ENCODE data around the gene GLT8D2.
"Not testable (repeated sequence)": the region's sequence is repeated elsewhere in the genome, so short reads cannot be mapped to it uniquely, and the experiment has no call there.

The GLT8D2 gene

DNA sequence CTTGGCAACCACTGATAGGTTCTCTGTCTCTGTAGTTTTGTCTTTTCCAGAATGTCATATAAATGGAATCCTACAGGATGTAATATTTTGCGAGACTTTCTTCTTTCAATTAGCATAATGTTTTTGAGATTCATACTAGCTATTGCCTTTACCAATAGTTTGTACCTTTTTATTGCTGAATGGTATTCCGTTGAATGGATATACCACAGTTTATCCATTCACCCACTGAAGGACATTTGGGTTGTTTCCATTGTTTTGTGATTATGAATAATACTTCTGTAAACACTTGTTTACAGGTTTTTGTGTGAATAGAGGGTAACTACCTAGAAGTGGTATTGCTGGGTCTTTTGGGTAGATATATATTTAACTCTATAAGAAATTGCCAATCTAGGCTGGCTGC is 26.3 kb downstream of the GLT8D2 start:
- no peak overlapping the region for H3K4me2 ChIP-seq (ENCODE audit: low read depth, low read length, poor library complexity, severe bottlenecking)
- no peak overlapping the region for H3K9ac ChIP-seq (ENCODE audit: low read length)
- H3K4me3 ChIP-seq (ENCODE audit: insufficient read depth, low read length, poor library complexity, severe bottlenecking), result no peak overlapping the region
- no peaks in the 10 kb centered on the region for H3F3A ChIP-seq (ENCODE audit: insufficient read depth)
- H3K79me2 ChIP-seq (ENCODE audit: insufficient read depth, low read length), result no peaks in the 10 kb centered on the region
- no peak for TF ChIP-seq EZH2phosphoT487 (conservative IDR thresholded peaks at IDR 0.05; ENCODE audit: low read length)
- TF ChIP-seq, protein P1, sequence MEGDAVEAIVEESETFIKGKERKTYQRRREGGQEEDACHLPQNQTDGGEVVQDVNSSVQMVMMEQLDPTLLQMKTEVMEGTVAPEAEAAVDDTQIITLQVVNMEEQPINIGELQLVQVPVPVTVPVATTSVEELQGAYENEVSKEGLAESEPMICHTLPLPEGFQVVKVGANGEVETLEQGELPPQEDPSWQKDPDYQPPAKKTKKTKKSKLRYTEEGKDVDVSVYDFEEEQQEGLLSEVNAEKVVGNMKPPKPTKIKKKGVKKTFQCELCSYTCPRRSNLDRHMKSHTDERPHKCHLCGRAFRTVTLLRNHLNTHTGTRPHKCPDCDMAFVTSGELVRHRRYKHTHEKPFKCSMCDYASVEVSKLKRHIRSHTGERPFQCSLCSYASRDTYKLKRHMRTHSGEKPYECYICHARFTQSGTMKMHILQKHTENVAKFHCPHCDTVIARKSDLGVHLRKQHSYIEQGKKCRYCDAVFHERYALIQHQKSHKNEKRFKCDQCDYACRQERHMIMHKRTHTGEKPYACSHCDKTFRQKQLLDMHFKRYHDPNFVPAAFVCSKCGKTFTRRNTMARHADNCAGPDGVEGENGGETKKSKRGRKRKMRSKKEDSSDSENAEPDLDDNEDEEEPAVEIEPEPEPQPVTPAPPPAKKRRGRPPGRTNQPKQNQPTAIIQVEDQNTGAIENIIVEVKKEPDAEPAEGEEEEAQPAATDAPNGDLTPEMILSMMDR (IDR thresholded peaks at IDR 0.05; ENCODE audit: insufficient read depth, low read length, poor library complexity, severe bottlenecking), result no peak
- H4K20me1 ChIP-seq (ENCODE audit: low read depth, low read length), result no peaks in the 10 kb centered on the region
- no peaks in the 10 kb centered on the region for H3K9me2 ChIP-seq (replicated peaks; ENCODE audit: insufficient read depth, low read length)
- no peak overlapping the region for H2AFZ ChIP-seq (ENCODE audit: low read depth, low read length, severe bottlenecking)
- no peaks in the 10 kb centered on the region for H3K9me3 ChIP-seq (ENCODE audit: insufficient read depth, low read length)
- H3K27me3 ChIP-seq (ENCODE audit: low read length), result no peaks in the 10 kb centered on the region
- no peaks in the 10 kb centered on the region for H3K36me3 ChIP-seq (ENCODE audit: low read length)
- H3K27ac ChIP-seq (ENCODE audit: low read depth, low read length), result no peak overlapping the region

DNA sequence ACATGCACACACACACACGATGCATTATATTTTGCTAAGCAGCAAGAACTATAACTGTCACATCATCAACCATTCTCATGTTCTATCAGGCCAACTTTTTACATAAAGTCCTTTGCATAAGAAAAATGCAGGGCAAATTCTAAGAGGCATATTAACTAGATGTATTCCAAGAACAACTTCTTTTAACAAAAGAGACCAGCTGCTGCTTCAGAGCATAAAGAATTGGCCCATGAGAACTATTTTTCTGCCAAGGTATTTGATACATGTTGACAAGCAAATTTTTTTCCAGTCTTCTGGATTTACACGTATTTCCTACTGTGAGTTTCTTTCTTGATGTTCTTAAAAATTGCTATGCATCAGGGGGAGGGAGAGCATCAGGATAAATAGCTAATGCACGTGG is 27.2 kb downstream of the GLT8D2 start:
- Histone ChIP-seq H3K4me2 (ENCODE audit: low read depth, low read length, poor library complexity, severe bottlenecking) (no peak overlapping the region), H3K79me2 (ENCODE audit: insufficient read depth, low read length) (no peaks in the 10 kb centered on the region), H3F3A (ENCODE audit: insufficient read depth) (no peaks in the 10 kb centered on the region), H4K20me1 (ENCODE audit: low read depth, low read length) (no peaks in the 10 kb centered on the region), H3K4me3 (ENCODE audit: insufficient read depth, low read length, poor library complexity, severe bottlenecking) (no peak overlapping the region), H2AFZ (ENCODE audit: low read depth, low read length, severe bottlenecking) (no peak overlapping the region), H3K27me3 (ENCODE audit: low read length) (no peaks in the 10 kb centered on the region), H3K9me2 (replicated peaks; ENCODE audit: insufficient read depth, low read length) (no peaks in the 10 kb centered on the region), H3K9me3 (ENCODE audit: insufficient read depth, low read length) (no peaks in the 10 kb centered on the region), H3K27ac (ENCODE audit: low read depth, low read length) (no peak overlapping the region), H3K36me3 (ENCODE audit: low read length) (no peaks in the 10 kb centered on the region), H3K9ac (ENCODE audit: low read length) (no peak overlapping the region)
- TF ChIP-seq EZH2phosphoT487 (conservative IDR thresholded peaks at IDR 0.05; ENCODE audit: low read length), result no peak
- TF ChIP-seq, protein P1 (IDR thresholded peaks at IDR 0.05; ENCODE audit: insufficient read depth, low read length, poor library complexity, severe bottlenecking), result no peak

DNA sequence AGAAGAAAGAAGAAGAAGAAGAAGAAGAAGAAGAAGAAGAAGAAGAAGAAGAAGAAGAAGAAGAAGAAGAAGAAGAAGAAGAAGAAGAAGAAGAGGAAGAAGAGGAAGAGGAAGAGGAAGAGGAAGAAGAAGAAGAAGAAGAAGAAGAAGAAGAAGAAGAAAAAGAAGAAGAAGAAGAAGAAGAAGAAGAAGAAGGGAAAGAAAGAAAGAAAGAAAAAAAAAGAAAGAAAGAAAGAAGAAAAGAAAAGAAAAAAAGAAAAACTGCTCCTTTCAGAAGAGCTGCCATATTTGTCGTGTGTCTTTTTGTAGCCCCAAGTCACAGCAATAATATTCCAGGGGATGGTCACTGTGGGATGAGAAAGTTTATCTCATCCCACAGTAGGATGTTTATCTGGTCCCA is 28.1 kb downstream of the GLT8D2 start:
- not testable (repeated sequence) for H3K27ac ChIP-seq (ENCODE audit: low read depth, low read length); H3K9me3 ChIP-seq (ENCODE audit: insufficient read depth, low read length); H3K27me3 ChIP-seq (ENCODE audit: low read length); H3K9ac ChIP-seq (ENCODE audit: low read length); H3K36me3 ChIP-seq (ENCODE audit: low read length); H3K4me2 ChIP-seq (ENCODE audit: low read depth, low read length, poor library complexity, severe bottlenecking); H3K4me3 ChIP-seq (ENCODE audit: insufficient read depth, low read length, poor library complexity, severe bottlenecking); H3F3A ChIP-seq (ENCODE audit: insufficient read depth); H3K79me2 ChIP-seq (ENCODE audit: insufficient read depth, low read length); H4K20me1 ChIP-seq (ENCODE audit: low read depth, low read length); H2AFZ ChIP-seq (ENCODE audit: low read depth, low read length, severe bottlenecking); H3K9me2 ChIP-seq (replicated peaks; ENCODE audit: insufficient read depth, low read length)

DNA sequence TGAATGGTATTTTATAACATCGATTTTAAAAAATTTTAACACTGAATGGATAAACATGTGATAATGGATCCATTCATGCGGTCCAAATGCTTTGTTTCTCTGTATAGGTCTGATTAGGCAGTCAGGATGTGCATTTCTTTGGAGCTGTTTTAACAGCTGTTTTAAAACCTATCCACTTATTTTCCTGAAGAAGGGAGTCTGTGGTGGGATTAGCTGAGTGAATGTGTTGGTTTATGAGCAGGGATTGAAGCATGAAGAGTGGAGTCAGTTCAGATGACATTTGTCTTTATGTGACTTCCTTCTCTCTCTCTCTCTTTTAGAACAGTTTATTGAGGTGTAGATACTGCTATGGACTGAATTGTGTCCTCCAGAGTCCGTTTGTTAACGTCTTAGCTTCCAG is 37.7 kb downstream of the GLT8D2 start:
- Histone ChIP-seq H3K9me2 (replicated peaks; ENCODE audit: insufficient read depth, low read length) (no peaks in the 10 kb centered on the region), H4K20me1 (ENCODE audit: low read depth, low read length) (no peaks in the 10 kb centered on the region), H3K79me2 (ENCODE audit: insufficient read depth, low read length) (no peaks in the 10 kb centered on the region), H3K9ac (ENCODE audit: low read length) (no peak overlapping the region), H2AFZ (ENCODE audit: low read depth, low read length, severe bottlenecking) (no peak overlapping the region), H3F3A (ENCODE audit: insufficient read depth) (no peaks in the 10 kb centered on the region), H3K4me3 (ENCODE audit: insufficient read depth, low read length, poor library complexity, severe bottlenecking) (no peak overlapping the region), H3K27me3 (ENCODE audit: low read length) (no peaks in the 10 kb centered on the region), H3K9me3 (ENCODE audit: insufficient read depth, low read length) (no peaks in the 10 kb centered on the region), H3K4me2 (ENCODE audit: low read depth, low read length, poor library complexity, severe bottlenecking) (no peak overlapping the region), H3K36me3 (ENCODE audit: low read length) (no peaks in the 10 kb centered on the region), H3K27ac (ENCODE audit: low read depth, low read length) (no peak overlapping the region)
- TF ChIP-seq EZH2phosphoT487 (conservative IDR thresholded peaks at IDR 0.05; ENCODE audit: low read length), result no peak
- TF ChIP-seq, protein P1 (IDR thresholded peaks at IDR 0.05; ENCODE audit: insufficient read depth, low read length, poor library complexity, severe bottlenecking), result no peak
